ENCODE results near the gene IYD.
"Not testable (repeated sequence)": the region's sequence is repeated elsewhere in the genome, so short reads cannot be mapped to it uniquely, and the experiment has no call there.

IYD gene

GRCh38 chr6:150371356-150371755 is 2.5 kb downstream of the IYD start:
- Histone ChIP-seq H3K9me3 (ENCODE audit: control insufficient read depth, low read length) (no peaks in the 10 kb centered on the region), H3K36me3 (ENCODE audit: control insufficient read depth, insufficient read depth, low read length) (no peaks in the 10 kb centered on the region), H3K4me1 (ENCODE audit: control insufficient read depth, insufficient read depth, low read length) (no peaks in the 10 kb centered on the region), H3K27me3 (ENCODE audit: control insufficient read depth, insufficient read depth, low read length, poor library complexity, severe bottlenecking) (no peaks in the 10 kb centered on the region), H3K4me3 (ENCODE audit: insufficient read depth, low read depth, low read length) (no peak overlapping the region), H3K27ac (ENCODE audit: insufficient read depth, low read depth, low read length, poor library complexity, severe bottlenecking) (no peak overlapping the region)
- WGBS, 2 experiments: 79 to 88% methylated on average over 2 of the region's 2 CpGs

GRCh38 chr6:150372051-150372450 is 3.2 kb downstream of the IYD start:
- H3K9me3 ChIP-seq (ENCODE audit: control insufficient read depth, low read length): no peaks in the 10 kb centered on the region
- WGBS, 2 experiments: 95% methylated on average over 1 of the region's 1 CpG
- H3K36me3 ChIP-seq (ENCODE audit: control insufficient read depth, insufficient read depth, low read length): no peaks in the 10 kb centered on the region
- H3K4me1 ChIP-seq (ENCODE audit: control insufficient read depth, insufficient read depth, low read length): no peaks in the 10 kb centered on the region
- no peak overlapping the region for H3K27ac ChIP-seq (ENCODE audit: insufficient read depth, low read depth, low read length, poor library complexity, severe bottlenecking)
- H3K27me3 ChIP-seq (ENCODE audit: control insufficient read depth, insufficient read depth, low read length, poor library complexity, severe bottlenecking): no peaks in the 10 kb centered on the region
- no peak overlapping the region for H3K4me3 ChIP-seq (ENCODE audit: insufficient read depth, low read depth, low read length)

- no peak overlapping the region for H3K4me3 ChIP-seq (ENCODE audit: insufficient read depth, low read depth, low read length)
- no peaks in the 10 kb centered on the region for H3K4me1 ChIP-seq (ENCODE audit: control insufficient read depth, insufficient read depth, low read length)
- 84 to 93% methylated on average over 2 of the region's 2 CpGs for WGBS, 2 experiments
- H3K27ac ChIP-seq (ENCODE audit: insufficient read depth, low read depth, low read length, poor library complexity, severe bottlenecking): no peak overlapping the region
- no peaks in the 10 kb centered on the region for H3K9me3 ChIP-seq (ENCODE audit: control insufficient read depth, low read length)
- H3K36me3 ChIP-seq (ENCODE audit: control insufficient read depth, insufficient read depth, low read length): no peaks in the 10 kb centered on the region
- H3K27me3 ChIP-seq (ENCODE audit: control insufficient read depth, insufficient read depth, low read length, poor library complexity, severe bottlenecking): no peaks in the 10 kb centered on the region
Observed at GRCh38 chr6:150373260-150373701, 4.5 kb downstream of the IYD start.

- H3K27ac ChIP-seq (ENCODE audit: insufficient read depth, low read depth, low read length, poor library complexity, severe bottlenecking); H3K36me3 ChIP-seq (ENCODE audit: control insufficient read depth, insufficient read depth, low read length); H3K4me1 ChIP-seq (ENCODE audit: control insufficient read depth, insufficient read depth, low read length); H3K9me3 ChIP-seq (ENCODE audit: control insufficient read depth, low read length); H3K27me3 ChIP-seq (ENCODE audit: control insufficient read depth, insufficient read depth, low read length, poor library complexity, severe bottlenecking); H3K4me3 ChIP-seq (ENCODE audit: insufficient read depth, low read depth, low read length): not testable (repeated sequence)
- 72 to 76% methylated on average over 5 of the region's 5 CpGs for WGBS, 2 experiments
Observed at GRCh38 chr6:150374346-150374745, 5.5 kb downstream of the IYD start.

- H3K9me3 ChIP-seq (ENCODE audit: control insufficient read depth, low read length): no peaks in the 10 kb centered on the region
- H3K4me3 ChIP-seq (ENCODE audit: insufficient read depth, low read depth, low read length): no peak overlapping the region
- WGBS, 2 experiments: 76 to 84% methylated on average over 4 of the region's 4 CpGs
- H3K36me3 ChIP-seq (ENCODE audit: control insufficient read depth, insufficient read depth, low read length): no peaks in the 10 kb centered on the region
- H3K4me1 ChIP-seq (ENCODE audit: control insufficient read depth, insufficient read depth, low read length): no peaks in the 10 kb centered on the region
- no peak overlapping the region for H3K27ac ChIP-seq (ENCODE audit: insufficient read depth, low read depth, low read length, poor library complexity, severe bottlenecking)
- no peaks in the 10 kb centered on the region for H3K27me3 ChIP-seq (ENCODE audit: control insufficient read depth, insufficient read depth, low read length, poor library complexity, severe bottlenecking)
Observed at GRCh38 chr6:150377211-150377781, 8.5 kb downstream of the IYD start.

GRCh38 chr6:150380256-150380655 is 11.4 kb downstream of the IYD start:
- no peaks in the 10 kb centered on the region for H3K9me3 ChIP-seq (ENCODE audit: control insufficient read depth, low read length)
- H3K4me1 ChIP-seq (ENCODE audit: control insufficient read depth, insufficient read depth, low read length): no peaks in the 10 kb centered on the region
- H3K4me3 ChIP-seq (ENCODE audit: insufficient read depth, low read depth, low read length): no peak overlapping the region
- H3K27me3 ChIP-seq (ENCODE audit: control insufficient read depth, insufficient read depth, low read length, poor library complexity, severe bottlenecking): no peaks in the 10 kb centered on the region
- 83 to 92% methylated on average over 1 of the region's 1 CpG for WGBS, 2 experiments
- no peak overlapping the region for H3K27ac ChIP-seq (ENCODE audit: insufficient read depth, low read depth, low read length, poor library complexity, severe bottlenecking)
- no peaks in the 10 kb centered on the region for H3K36me3 ChIP-seq (ENCODE audit: control insufficient read depth, insufficient read depth, low read length)

GRCh38 chr6:150382171-150382570 is 13.4 kb downstream of the IYD start:
- H3K4me1 ChIP-seq (ENCODE audit: control insufficient read depth, insufficient read depth, low read length): no peaks in the 10 kb centered on the region
- no peaks in the 10 kb centered on the region for H3K27me3 ChIP-seq (ENCODE audit: control insufficient read depth, insufficient read depth, low read length, poor library complexity, severe bottlenecking)
- H3K9me3 ChIP-seq (ENCODE audit: control insufficient read depth, low read length): no peaks in the 10 kb centered on the region
- no peak overlapping the region for H3K4me3 ChIP-seq (ENCODE audit: insufficient read depth, low read depth, low read length)
- H3K27ac ChIP-seq (ENCODE audit: insufficient read depth, low read depth, low read length, poor library complexity, severe bottlenecking): no peak overlapping the region
- 89 to 93% methylated on average over 4 of the region's 4 CpGs for WGBS, 2 experiments
- H3K36me3 ChIP-seq (ENCODE audit: control insufficient read depth, insufficient read depth, low read length): no peaks in the 10 kb centered on the region

GRCh38 chr6:150391414-150391813 is 22.6 kb downstream of the IYD start:
- WGBS, 2 experiments: 94% methylated on average over 4 of the region's 4 CpGs
- H3K4me1 ChIP-seq (ENCODE audit: control insufficient read depth, insufficient read depth, low read length): no peaks in the 10 kb centered on the region
- H3K9me3 ChIP-seq (ENCODE audit: control insufficient read depth, low read length): no peaks in the 10 kb centered on the region
- H3K4me3 ChIP-seq (ENCODE audit: insufficient read depth, low read depth, low read length): no peak overlapping the region
- no peak overlapping the region for H3K27ac ChIP-seq (ENCODE audit: insufficient read depth, low read depth, low read length, poor library complexity, severe bottlenecking)
- H3K27me3 ChIP-seq (ENCODE audit: control insufficient read depth, insufficient read depth, low read length, poor library complexity, severe bottlenecking): no peaks in the 10 kb centered on the region
- no peaks in the 10 kb centered on the region for H3K36me3 ChIP-seq (ENCODE audit: control insufficient read depth, insufficient read depth, low read length)

- WGBS, 2 experiments: 84 to 93% methylated on average over 3 of the region's 3 CpGs
- H3K9me3 ChIP-seq (ENCODE audit: control insufficient read depth, low read length): no peaks in the 10 kb centered on the region
- H3K27me3 ChIP-seq (ENCODE audit: control insufficient read depth, insufficient read depth, low read length, poor library complexity, severe bottlenecking): no peaks in the 10 kb centered on the region
- no peak overlapping the region for H3K4me3 ChIP-seq (ENCODE audit: insufficient read depth, low read depth, low read length)
- H3K27ac ChIP-seq (ENCODE audit: insufficient read depth, low read depth, low read length, poor library complexity, severe bottlenecking): no peak overlapping the region
- no peaks in the 10 kb centered on the region for H3K36me3 ChIP-seq (ENCODE audit: control insufficient read depth, insufficient read depth, low read length)
- no peaks in the 10 kb centered on the region for H3K4me1 ChIP-seq (ENCODE audit: control insufficient read depth, insufficient read depth, low read length)
Observed at GRCh38 chr6:150391890-150392289, 23.1 kb downstream of the IYD start.

- Histone ChIP-seq H3K4me1 (ENCODE audit: control insufficient read depth, insufficient read depth, low read length) (no peaks in the 10 kb centered on the region), H3K27me3 (ENCODE audit: control insufficient read depth, insufficient read depth, low read length, poor library complexity, severe bottlenecking) (no peaks in the 10 kb centered on the region), H3K4me3 (ENCODE audit: insufficient read depth, low read depth, low read length) (no peak overlapping the region), H3K36me3 (ENCODE audit: control insufficient read depth, insufficient read depth, low read length) (no peaks in the 10 kb centered on the region), H3K9me3 (ENCODE audit: control insufficient read depth, low read length) (no peaks in the 10 kb centered on the region), H3K27ac (ENCODE audit: insufficient read depth, low read depth, low read length, poor library complexity, severe bottlenecking) (no peak overlapping the region)
- 94 to 97% methylated on average over 11 to 12 of the region's 12 CpGs for WGBS, 2 experiments
Observed at GRCh38 chr6:150392452-150393220, 23.8 kb downstream of the IYD start.
